Osteocyte (in vitro differentiated cells): ENCODE data around the gene PAPOLB. TPM values are rescaled to one million over a fixed set of nuclear protein-coding genes. Genes with fewer than 3 reads are reported as not detected.
A peak's percentile ranks its signal among the peaks of the same experiment; 100 is the strongest.

Experiments used
- DNase-seq: peaks from one replicate; pipeline ENCODE4 v3.0.0; 2021; ENCODE audit warnings: mixed read lengths; ENCODE audit not compliant: unreplicated experiment; ENCODE audit errors: extremely low spot score
- H3K27ac Mint-ChIP-seq: one replicate; pipeline ENCODE4 v1.8.0; 2021; ENCODE audit warnings: mild to moderate bottlenecking, mixed read lengths; ENCODE audit not compliant: unreplicated experiment
- H3K27me3 Mint-ChIP-seq: one replicate; pipeline ENCODE4 v1.8.0; 2021; ENCODE audit warnings: mixed read lengths; ENCODE audit not compliant: unreplicated experiment
- H3K36me3 Mint-ChIP-seq: one replicate; pipeline ENCODE4 v1.8.0; 2021; ENCODE audit warnings: mixed read lengths; ENCODE audit not compliant: unreplicated experiment
- H3K4me1 Mint-ChIP-seq: one replicate; pipeline ENCODE4 v1.8.0; 2021; ENCODE audit warnings: mixed read lengths; ENCODE audit not compliant: unreplicated experiment
- H3K4me3 Mint-ChIP-seq: one replicate; pipeline ENCODE4 v1.8.0; 2021; ENCODE audit warnings: mild to moderate bottlenecking, moderate library complexity, mixed read lengths; ENCODE audit not compliant: unreplicated experiment
- H3K9me3 Mint-ChIP-seq: one replicate; pipeline ENCODE4 v1.8.0; 2021; ENCODE audit warnings: mixed read lengths; ENCODE audit not compliant: unreplicated experiment
- CTCF ChIP-seq: fragments of 200-600 bp; sonication (generic); IDR thresholded peaks from 2 replicates; pipeline ENCODE4 v1.5.0; 2021; ENCODE audit warnings: antibody characterized with exemption, mild to moderate bottlenecking, moderate library complexity
- total RNA-seq: library from RNA; stranded (reverse); gene quantifications from 2 replicates; pipeline ENCODE4 v1.2.1, GENCODE V29; 2021

The PAPOLB gene
- total RNA-seq, 1 donor from 2014 or later, result 0.13 TPM

- H3K36me3 Mint-ChIP-seq, result no peaks in the 10 kb centered on the region
- no peak overlapping the region for H3K27ac Mint-ChIP-seq
- H3K4me1 Mint-ChIP-seq, result peaks cover 6% of the 10 kb centered on the region
- no peak for TF ChIP-seq CTCF
- H3K9me3 Mint-ChIP-seq, result no peaks in the 10 kb centered on the region
- H3K27me3 Mint-ChIP-seq, result no peaks in the 10 kb centered on the region
- no peak for DNase-seq
- no peak overlapping the region for H3K4me3 Mint-ChIP-seq
Observed at GRCh38 chr7:4838626-4839334, 23.1 kb downstream of the PAPOLB start.

- peaks cover 6% of the 10 kb centered on the region for H3K4me1 Mint-ChIP-seq
- no peaks in the 10 kb centered on the region for H3K9me3 Mint-ChIP-seq
- H3K27me3 Mint-ChIP-seq, result no peaks in the 10 kb centered on the region
- no peak for TF ChIP-seq CTCF
- no peak overlapping the region for H3K27ac Mint-ChIP-seq
- no peak overlapping the region for H3K4me3 Mint-ChIP-seq
- DNase-seq, result no peak
- no peaks in the 10 kb centered on the region for H3K36me3 Mint-ChIP-seq
Observed at GRCh38 chr7:4837803-4838625, 23.8 kb downstream of the PAPOLB start.

- no peak overlapping the region for H3K4me3 Mint-ChIP-seq
- no peaks in the 10 kb centered on the region for H3K9me3 Mint-ChIP-seq
- H3K4me1 Mint-ChIP-seq, result peaks cover 6% of the 10 kb centered on the region
- H3K27ac Mint-ChIP-seq, result no peak overlapping the region
- H3K27me3 Mint-ChIP-seq, result no peaks in the 10 kb centered on the region
- no peaks in the 10 kb centered on the region for H3K36me3 Mint-ChIP-seq
- no peak for DNase-seq
- no peak for TF ChIP-seq CTCF
Observed at GRCh38 chr7:4837041-4837802, 24.6 kb downstream of the PAPOLB start.

- no peak overlapping the region for H3K4me3 Mint-ChIP-seq
- H3K4me1 Mint-ChIP-seq, result peaks cover 11% of the 10 kb centered on the region
- no peaks in the 10 kb centered on the region for H3K27me3 Mint-ChIP-seq
- DNase-seq, result peak; percentile 87
- H3K36me3 Mint-ChIP-seq, result no peaks in the 10 kb centered on the region
- TF ChIP-seq CTCF, result no peak
- H3K27ac Mint-ChIP-seq, result no peak overlapping the region
- H3K9me3 Mint-ChIP-seq, result no peaks in the 10 kb centered on the region
Observed at GRCh38 chr7:4836206-4836661, 25.6 kb downstream of the PAPOLB start.
